Measurements from ENCODE around the gene MRAS.
A peak's percentile ranks its signal among the peaks of the same experiment; 100 is the strongest.

The MRAS gene

GRCh38 chr3:138378990-138379389, 30.6 kb downstream of the MRAS start:
- Histone ChIP-seq H3K79me2 (peaks cover 22% of the 10 kb centered on the region), H3K9me3 (ENCODE audit: control insufficient read depth, low read length) (no peaks in the 10 kb centered on the region), H3K9ac (no peak overlapping the region), H3K27me3 (ENCODE audit: control insufficient read depth, insufficient read depth, low read length) (no peaks in the 10 kb centered on the region), H3K4me1 (peaks cover 11% of the 10 kb centered on the region), H2AFZ (no peak overlapping the region), H3K4me2 (ENCODE audit: low read length) (no peak overlapping the region), H3K4me3 (ENCODE audit: low read depth, low read length) (no peak overlapping the region), H3K36me3 (ENCODE audit: control insufficient read depth, insufficient read depth, low read length) (no peaks in the 10 kb centered on the region), H3K27ac (no peak overlapping the region)
- TF ChIP-seq CTCF (IDR thresholded peaks at IDR 0.05): no peak

- Histone ChIP-seq H3K9me3 (ENCODE audit: control insufficient read depth, low read length) (no peaks in the 10 kb centered on the region), H3K4me1 (peaks cover 11% of the 10 kb centered on the region), H3K79me2 (peaks cover 37% of the 10 kb centered on the region), H3K9ac (no peak overlapping the region), H3K27ac (peak overlapping the region; percentile 30), H3K36me3 (ENCODE audit: control insufficient read depth, insufficient read depth, low read length) (no peaks in the 10 kb centered on the region), H3K4me3 (ENCODE audit: low read depth, low read length) (no peak overlapping the region), H3K27me3 (ENCODE audit: control insufficient read depth, insufficient read depth, low read length) (no peaks in the 10 kb centered on the region), H3K4me2 (ENCODE audit: low read length) (no peak overlapping the region), H2AFZ (no peak overlapping the region)
- no peak for TF ChIP-seq CTCF (IDR thresholded peaks at IDR 0.05)
Measured at GRCh38 chr3:138381413-138381901, 33.1 kb downstream of the MRAS start.

- peak overlapping the region; percentile 30 for H3K27ac ChIP-seq
- H3K9me3 ChIP-seq (ENCODE audit: control insufficient read depth, low read length): no peaks in the 10 kb centered on the region
- TF ChIP-seq CTCF (IDR thresholded peaks at IDR 0.05): no peak
- H3K4me3 ChIP-seq (ENCODE audit: low read depth, low read length): no peak overlapping the region
- no peak overlapping the region for H3K9ac ChIP-seq
- H3K79me2 ChIP-seq: peaks cover 42% of the 10 kb centered on the region
- peaks cover 11% of the 10 kb centered on the region for H3K4me1 ChIP-seq
- no peak overlapping the region for H3K4me2 ChIP-seq (ENCODE audit: low read length)
- no peaks in the 10 kb centered on the region for H3K36me3 ChIP-seq (ENCODE audit: control insufficient read depth, insufficient read depth, low read length)
- H2AFZ ChIP-seq: peak overlapping the region; percentile 56
- H3K27me3 ChIP-seq (ENCODE audit: control insufficient read depth, insufficient read depth, low read length): no peaks in the 10 kb centered on the region
Measured at GRCh38 chr3:138381950-138382715, 33.8 kb downstream of the MRAS start.

- no peak for TF ChIP-seq CTCF (IDR thresholded peaks at IDR 0.05)
- no peak overlapping the region for H3K27ac ChIP-seq
- peaks cover 11% of the 10 kb centered on the region for H3K4me1 ChIP-seq
- peaks cover 52% of the 10 kb centered on the region for H3K79me2 ChIP-seq
- H3K36me3 ChIP-seq (ENCODE audit: control insufficient read depth, insufficient read depth, low read length): no peaks in the 10 kb centered on the region
- no peak overlapping the region for H3K4me2 ChIP-seq (ENCODE audit: low read length)
- H3K9ac ChIP-seq: no peak overlapping the region
- no peaks in the 10 kb centered on the region for H3K9me3 ChIP-seq (ENCODE audit: control insufficient read depth, low read length)
- H3K27me3 ChIP-seq (ENCODE audit: control insufficient read depth, insufficient read depth, low read length): no peaks in the 10 kb centered on the region
- no peak overlapping the region for H2AFZ ChIP-seq
- H3K4me3 ChIP-seq (ENCODE audit: low read depth, low read length): no peak overlapping the region
Measured at GRCh38 chr3:138383715-138384465, 35.5 kb downstream of the MRAS start.

Measured in parathyroid adenoma (tissue), 2 donors.